Endothelial cell of umbilical vein (primary cell): ENCODE results near the gene NACA2.

Source experiments
- EZH2 ChIP-seq: IDR thresholded peaks from 2 replicates; pipeline ENCODE4 v1.6.1; 2012; ENCODE audit warnings: borderline replicate concordance, low read depth, mild to moderate bottlenecking, moderate library complexity, low read length, inconsistent platforms; ENCODE audit not compliant: severe bottlenecking
- FOS ChIP-seq: IDR thresholded peaks from 2 replicates; pipeline ENCODE4 v1.6.1; 2011; ENCODE audit warnings: mild to moderate bottlenecking, low read length, moderate library complexity, borderline replicate concordance; ENCODE audit not compliant: insufficient read depth
- GATA2 ChIP-seq: IDR thresholded peaks from 2 replicates; pipeline ENCODE4 v1.7.0; 2011; ENCODE audit warnings: low read depth, mild to moderate bottlenecking, moderate library complexity, mixed read lengths, low read length; ENCODE audit not compliant: insufficient read length, insufficient read depth
- JUN ChIP-seq: IDR thresholded peaks from 2 replicates; pipeline ENCODE4 v1.6.1; 2011; ENCODE audit warnings: borderline replicate concordance, low read depth; ENCODE audit not compliant: insufficient read length, insufficient read depth
- MYC ChIP-seq: IDR thresholded peaks from one replicate; pipeline ENCODE4 v1.6.1; 2011; ENCODE audit warnings: mild to moderate bottlenecking, low read depth, low read length
- POLR2A ChIP-seq: IDR thresholded peaks from 2 replicates; pipeline ENCODE4 v1.6.1; 2012; ENCODE audit warnings: low read depth, mild to moderate bottlenecking, control low read depth, low read length
- POLR2AphosphoS5 ChIP-seq: IDR thresholded peaks from 2 replicates; pipeline ENCODE4 v1.6.1; 2012; ENCODE audit warnings: low read depth, mild to moderate bottlenecking, control low read depth, low read length, moderate library complexity; ENCODE audit not compliant: insufficient read depth
- TF ChIP-seq, protein P1 (sequence below), 2 donors: IDR thresholded peaks; 1 replicate in 1 of 2; 2 replicates in 1 of 2; pipeline ENCODE4 v1.5.1; 2011; ENCODE audit warnings: low read length in 2 of 2, mild to moderate bottlenecking in 2 of 2, moderate library complexity in 2 of 2, control low read depth in 1 of 2, inconsistent platforms in 1 of 2, low read depth in 1 of 2; ENCODE audit not compliant: insufficient read depth in 1 of 2; ENCODE audit errors: extremely low read depth in 1 of 2
- TF ChIP-seq, protein P2 (sequence below): IDR thresholded peaks from 2 replicates; pipeline ENCODE4 v1.6.1; 2011; ENCODE audit not compliant: insufficient read depth, insufficient read length

- TF ChIP-seq, protein P1, sequence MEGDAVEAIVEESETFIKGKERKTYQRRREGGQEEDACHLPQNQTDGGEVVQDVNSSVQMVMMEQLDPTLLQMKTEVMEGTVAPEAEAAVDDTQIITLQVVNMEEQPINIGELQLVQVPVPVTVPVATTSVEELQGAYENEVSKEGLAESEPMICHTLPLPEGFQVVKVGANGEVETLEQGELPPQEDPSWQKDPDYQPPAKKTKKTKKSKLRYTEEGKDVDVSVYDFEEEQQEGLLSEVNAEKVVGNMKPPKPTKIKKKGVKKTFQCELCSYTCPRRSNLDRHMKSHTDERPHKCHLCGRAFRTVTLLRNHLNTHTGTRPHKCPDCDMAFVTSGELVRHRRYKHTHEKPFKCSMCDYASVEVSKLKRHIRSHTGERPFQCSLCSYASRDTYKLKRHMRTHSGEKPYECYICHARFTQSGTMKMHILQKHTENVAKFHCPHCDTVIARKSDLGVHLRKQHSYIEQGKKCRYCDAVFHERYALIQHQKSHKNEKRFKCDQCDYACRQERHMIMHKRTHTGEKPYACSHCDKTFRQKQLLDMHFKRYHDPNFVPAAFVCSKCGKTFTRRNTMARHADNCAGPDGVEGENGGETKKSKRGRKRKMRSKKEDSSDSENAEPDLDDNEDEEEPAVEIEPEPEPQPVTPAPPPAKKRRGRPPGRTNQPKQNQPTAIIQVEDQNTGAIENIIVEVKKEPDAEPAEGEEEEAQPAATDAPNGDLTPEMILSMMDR (IDR thresholded peaks at IDR 0.05; ENCODE audit: extremely low read depth in 1 of 2, insufficient read depth in 1 of 2, low read depth in 1 of 2, low read length in 2 of 2) = no peak
- TF ChIP-seq FOS = no peak
- no peak for TF ChIP-seq POLR2A
- TF ChIP-seq, protein P2, sequence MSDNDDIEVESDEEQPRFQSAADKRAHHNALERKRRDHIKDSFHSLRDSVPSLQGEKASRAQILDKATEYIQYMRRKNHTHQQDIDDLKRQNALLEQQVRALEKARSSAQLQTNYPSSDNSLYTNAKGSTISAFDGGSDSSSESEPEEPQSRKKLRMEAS = no peak
- no peak for TF ChIP-seq EZH2
- TF ChIP-seq POLR2AphosphoS5 = no peak
- TF ChIP-seq MYC = no peak
- no peak for TF ChIP-seq GATA2
- no peak for TF ChIP-seq JUN
Measured at GRCh38 chr17:61547113-61547512, 43.9 kb downstream of the NACA2 start.
